Breast epithelium (tissue), 4 donors: ENCODE measurements around the gene SLC37A2. TPM values are rescaled to one million over a fixed set of nuclear protein-coding genes. Genes with fewer than 3 reads are reported as not detected.

Source experiments
- DNase-seq, 2 donors: peaks; one replicate each; pipeline ENCODE4 v3.0.0-alpha.2; 2019; ENCODE audit warnings: low spot score in 2 of 2
- H3K27ac ChIP-seq, 2 donors: fragments of 200-600 bp; sonication (generic) in 1 of 2; one replicate each; pipeline ENCODE4 v1.5.1; 2016 to 2019; ENCODE audit warnings: mild to moderate bottlenecking in 1 of 2
- H3K27me3 ChIP-seq, 2 donors: fragments of 200-600 bp; sonication (generic) in 1 of 2; one replicate each; pipeline versions ENCODE4 v1.5.1 to v1.6.0; 2017 to 2019; ENCODE audit warnings: control low read depth in 1 of 2, mild to moderate bottlenecking in 1 of 2
- H3K36me3 ChIP-seq: fragments of 200-600 bp; one replicate; pipeline ENCODE4 v1.5.1; 2019
- H3K4me1 ChIP-seq, 2 donors: fragments of 200-600 bp; sonication (generic); one replicate each; pipeline ENCODE4 v1.5.1; 2016 to 2019; ENCODE audit warnings: control low read depth in 1 of 2
- H3K4me3 ChIP-seq, 3 donors: fragments of 200-600 bp; sonication (generic); 1 replicate in 2 of 3; 2 replicates in 1 of 3; pipeline ENCODE4 v1.5.1; 2016 to 2019; ENCODE audit warnings: mild to moderate bottlenecking in 3 of 3, moderate library complexity in 2 of 3
- H3K9me3 ChIP-seq, 2 donors: fragments of 200-600 bp; sonication (generic) in 1 of 2; one replicate each; pipeline ENCODE4 v1.5.1; 2016 to 2019; ENCODE audit warnings: control low read depth in 1 of 2
- POLR2A ChIP-seq: fragments of 450-650 bp; IDR thresholded peaks from one replicate; pipeline ENCODE4 v1.6.1; 2016; ENCODE audit warnings: antibody characterized with exemption, mild to moderate bottlenecking, moderate library complexity
- POLR2AphosphoS5 ChIP-seq, 3 donors: sonication (generic); formaldehyde crosslinking; IDR thresholded peaks; one replicate each; pipeline ENCODE4 v1.6.1; 2017; ENCODE audit warnings: antibody characterized with exemption in 3 of 3
- intact Hi-C: fragments of 100-400 bp; cut with DNase I; formaldehyde crosslinking; loops from one replicate; pipeline ENCODE4 v1.15.1; 2023; ENCODE audit warnings: low total_unique reads
- total RNA-seq, 3 donors: library from RNA; depleted of rRNA; stranded (reverse); fragments of >200 nt; gene quantifications; one replicate each; pipeline ENCODE4 v1.1.0, GENCODE V29; 2016
- TF ChIP-seq, protein P1 (sequence below), 3 donors: fragments of 450-650 bp; IDR thresholded peaks; one replicate each; pipeline ENCODE4 v1.5.1; 2016 to 2017; ENCODE audit warnings: antibody characterized with exemption in 3 of 3, mild to moderate bottlenecking in 3 of 3, moderate library complexity in 3 of 3

The SLC37A2 gene
- total RNA-seq, 3 donors from 2014 or later: 3.9 to 38.9 (median 13.6) TPM

DNA sequence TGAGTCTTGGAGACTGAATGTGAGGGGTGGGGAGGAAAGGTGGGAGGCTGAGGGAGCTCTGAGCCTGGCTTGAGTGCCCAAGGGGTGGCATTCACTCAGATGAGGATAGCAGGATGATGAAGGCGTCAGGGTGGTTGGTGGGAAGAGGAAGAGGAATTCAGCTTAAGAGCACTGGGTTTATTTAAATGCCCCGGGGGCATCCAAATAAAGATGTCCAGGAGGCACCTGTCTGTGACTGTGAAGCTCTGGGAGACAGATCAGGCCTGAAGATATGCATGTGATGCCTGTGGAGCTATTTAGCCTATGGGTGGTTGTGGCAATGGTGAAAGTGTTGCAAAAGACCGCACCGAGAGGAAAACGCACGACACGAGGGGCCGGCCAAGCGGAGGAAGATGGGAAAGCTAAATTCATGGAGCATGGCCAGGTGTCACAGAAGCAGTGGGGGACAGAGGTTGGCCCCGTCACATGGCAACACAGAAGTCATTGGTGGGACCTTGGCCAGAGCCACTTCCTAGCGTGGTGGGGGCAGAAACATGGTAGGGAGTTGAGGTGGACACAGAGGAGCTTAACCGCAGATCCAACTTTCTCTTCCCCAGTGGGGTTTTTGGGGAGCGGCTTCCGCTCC, 15.5 kb downstream of the SLC37A2 start:
- no peak overlapping the region for H3K27ac ChIP-seq
- no peak overlapping the region for H3K4me3 ChIP-seq
- no peaks in the 10 kb centered on the region for H3K27me3 ChIP-seq
- H3K4me1 ChIP-seq: no peaks in the 10 kb centered on the region
- no peaks in the 10 kb centered on the region for H3K36me3 ChIP-seq
- H3K9me3 ChIP-seq: no peaks in the 10 kb centered on the region
- intact Hi-C loops: no loop called here
- TF ChIP-seq, protein P1, sequence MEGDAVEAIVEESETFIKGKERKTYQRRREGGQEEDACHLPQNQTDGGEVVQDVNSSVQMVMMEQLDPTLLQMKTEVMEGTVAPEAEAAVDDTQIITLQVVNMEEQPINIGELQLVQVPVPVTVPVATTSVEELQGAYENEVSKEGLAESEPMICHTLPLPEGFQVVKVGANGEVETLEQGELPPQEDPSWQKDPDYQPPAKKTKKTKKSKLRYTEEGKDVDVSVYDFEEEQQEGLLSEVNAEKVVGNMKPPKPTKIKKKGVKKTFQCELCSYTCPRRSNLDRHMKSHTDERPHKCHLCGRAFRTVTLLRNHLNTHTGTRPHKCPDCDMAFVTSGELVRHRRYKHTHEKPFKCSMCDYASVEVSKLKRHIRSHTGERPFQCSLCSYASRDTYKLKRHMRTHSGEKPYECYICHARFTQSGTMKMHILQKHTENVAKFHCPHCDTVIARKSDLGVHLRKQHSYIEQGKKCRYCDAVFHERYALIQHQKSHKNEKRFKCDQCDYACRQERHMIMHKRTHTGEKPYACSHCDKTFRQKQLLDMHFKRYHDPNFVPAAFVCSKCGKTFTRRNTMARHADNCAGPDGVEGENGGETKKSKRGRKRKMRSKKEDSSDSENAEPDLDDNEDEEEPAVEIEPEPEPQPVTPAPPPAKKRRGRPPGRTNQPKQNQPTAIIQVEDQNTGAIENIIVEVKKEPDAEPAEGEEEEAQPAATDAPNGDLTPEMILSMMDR (IDR thresholded peaks at IDR 0.05): no peak
- no peak for DNase-seq

DNA sequence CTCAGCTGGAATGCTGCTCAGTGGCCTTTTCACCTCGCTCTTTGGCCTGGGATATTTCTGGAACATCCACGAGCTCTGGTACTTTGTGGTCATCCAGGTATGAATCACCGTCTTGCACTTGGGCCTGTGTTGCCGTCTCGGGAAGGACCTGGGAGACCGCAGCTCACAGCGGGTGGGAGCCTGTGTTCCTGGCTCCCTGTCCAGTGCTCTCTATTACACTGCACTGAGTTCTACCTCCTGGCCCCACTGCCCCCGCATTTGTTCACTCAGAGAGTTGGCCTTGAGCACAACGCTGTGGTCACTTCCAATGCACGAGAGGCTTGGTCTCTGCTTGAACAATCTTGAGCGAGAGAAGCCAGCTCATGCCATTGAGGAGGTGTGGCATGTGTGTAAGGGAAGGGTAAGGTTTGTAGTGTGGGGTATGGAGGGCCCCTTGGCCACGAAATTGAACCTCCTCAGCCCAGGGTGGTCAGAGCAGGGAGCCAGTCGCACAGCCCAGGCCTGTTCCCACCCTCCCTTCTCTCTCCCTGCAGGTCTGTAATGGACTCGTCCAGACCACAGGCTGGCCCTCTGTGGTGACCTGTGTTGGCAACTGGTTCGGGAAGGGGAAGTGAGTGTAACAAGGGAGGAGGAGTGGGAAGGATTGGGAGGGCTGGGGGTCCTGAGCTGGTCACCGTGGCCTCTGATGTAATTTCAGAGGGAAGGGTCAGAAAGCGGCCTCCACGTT, 16.2 kb downstream of the SLC37A2 start:
- Histone ChIP-seq H3K27me3 (no peaks in the 10 kb centered on the region), H3K4me1 (no peaks in the 10 kb centered on the region), H3K9me3 (no peaks in the 10 kb centered on the region), H3K36me3 (no peaks in the 10 kb centered on the region), H3K4me3 (no peak overlapping the region), H3K27ac (no peak overlapping the region)
- no peak for DNase-seq
- intact Hi-C loops: no loop called here
- TF ChIP-seq, protein P1 (IDR thresholded peaks at IDR 0.05): no peak
- no peak for TF ChIP-seq POLR2A
- TF ChIP-seq POLR2AphosphoS5 (IDR thresholded peaks at IDR 0.05): no peak

DNA sequence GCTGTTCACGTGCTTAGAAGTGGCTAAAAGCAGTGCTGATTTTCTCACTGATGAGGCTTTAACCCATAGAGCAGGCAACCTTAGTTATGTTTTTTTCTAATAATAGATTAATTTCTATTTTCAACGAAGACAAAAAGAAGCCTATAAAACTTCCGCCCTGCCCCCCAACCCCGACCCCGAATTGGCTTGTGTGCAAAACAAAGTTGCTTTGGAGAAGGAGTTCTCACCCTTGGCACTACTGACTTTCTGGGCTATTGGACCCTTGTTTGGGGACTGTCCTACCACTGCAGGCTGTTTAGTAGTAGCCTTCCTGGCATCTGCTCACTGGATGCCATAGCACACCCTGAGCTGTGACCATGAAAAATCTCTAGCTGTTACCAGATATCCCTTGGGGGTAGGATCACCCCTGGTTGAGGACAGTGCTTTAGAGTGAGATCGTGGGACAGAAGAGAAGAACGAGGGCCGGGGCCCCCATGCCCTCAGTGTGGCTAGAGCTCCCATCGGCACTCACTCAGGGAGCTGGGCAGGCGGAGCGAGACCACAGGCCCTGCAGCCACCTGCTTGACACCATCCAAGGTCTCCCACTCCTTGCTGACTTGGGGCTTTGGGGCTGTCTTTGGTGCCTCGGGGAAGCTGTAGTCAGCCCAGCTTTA, 16.9 kb downstream of the SLC37A2 start:
- no peak overlapping the region for H3K4me3 ChIP-seq
- H3K36me3 ChIP-seq: no peaks in the 10 kb centered on the region
- no peaks in the 10 kb centered on the region for H3K4me1 ChIP-seq
- no peak for TF ChIP-seq POLR2AphosphoS5 (IDR thresholded peaks at IDR 0.05)
- TF ChIP-seq, protein P1 (IDR thresholded peaks at IDR 0.05): no peak
- no peak for TF ChIP-seq POLR2A
- no peaks in the 10 kb centered on the region for H3K9me3 ChIP-seq
- H3K27me3 ChIP-seq: peaks cover 0 to 3% of the 10 kb centered on the region in 2 donors
- intact Hi-C loops: no loop called here
- H3K27ac ChIP-seq: no peak overlapping the region
- DNase-seq: no peak

DNA sequence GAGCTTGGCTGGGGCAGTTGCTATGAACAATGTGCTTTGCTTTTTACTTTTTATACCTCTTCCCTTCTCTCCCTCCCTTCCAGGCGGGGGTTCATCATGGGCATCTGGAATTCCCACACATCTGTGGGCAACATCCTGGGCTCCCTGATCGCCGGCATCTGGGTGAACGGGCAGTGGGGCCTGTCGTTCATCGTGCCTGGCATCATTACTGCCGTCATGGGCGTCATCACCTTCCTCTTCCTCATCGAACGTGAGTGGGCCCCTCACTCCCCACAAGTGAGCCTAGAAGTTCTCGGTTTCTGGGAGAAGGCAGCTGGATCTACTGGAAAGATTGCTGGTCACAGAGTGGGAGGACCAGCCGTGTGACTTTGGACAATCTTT, 17.4 kb downstream of the SLC37A2 start:
- Histone ChIP-seq H3K9me3 (no peaks in the 10 kb centered on the region), H3K36me3 (no peaks in the 10 kb centered on the region), H3K27me3 (peaks cover 0 to 3% of the 10 kb centered on the region in 2 donors), H3K4me1 (no peaks in the 10 kb centered on the region), H3K27ac (no peak overlapping the region), H3K4me3 (no peak overlapping the region)
- TF ChIP-seq POLR2A (no peak), POLR2AphosphoS5 (IDR thresholded peaks at IDR 0.05) (no peak)
- TF ChIP-seq, protein P1 (IDR thresholded peaks at IDR 0.05): no peak
- no peak for DNase-seq
- intact Hi-C loops: no loop called here
